Measurements from ENCODE around the gene BCORL1. TPM values are rescaled to one million over a fixed set of nuclear protein-coding genes. Genes with fewer than 3 reads are reported as not detected.

Gene BCORL1
- total RNA-seq, 1 donor from 2014 or later: 34.0 TPM

DNA sequence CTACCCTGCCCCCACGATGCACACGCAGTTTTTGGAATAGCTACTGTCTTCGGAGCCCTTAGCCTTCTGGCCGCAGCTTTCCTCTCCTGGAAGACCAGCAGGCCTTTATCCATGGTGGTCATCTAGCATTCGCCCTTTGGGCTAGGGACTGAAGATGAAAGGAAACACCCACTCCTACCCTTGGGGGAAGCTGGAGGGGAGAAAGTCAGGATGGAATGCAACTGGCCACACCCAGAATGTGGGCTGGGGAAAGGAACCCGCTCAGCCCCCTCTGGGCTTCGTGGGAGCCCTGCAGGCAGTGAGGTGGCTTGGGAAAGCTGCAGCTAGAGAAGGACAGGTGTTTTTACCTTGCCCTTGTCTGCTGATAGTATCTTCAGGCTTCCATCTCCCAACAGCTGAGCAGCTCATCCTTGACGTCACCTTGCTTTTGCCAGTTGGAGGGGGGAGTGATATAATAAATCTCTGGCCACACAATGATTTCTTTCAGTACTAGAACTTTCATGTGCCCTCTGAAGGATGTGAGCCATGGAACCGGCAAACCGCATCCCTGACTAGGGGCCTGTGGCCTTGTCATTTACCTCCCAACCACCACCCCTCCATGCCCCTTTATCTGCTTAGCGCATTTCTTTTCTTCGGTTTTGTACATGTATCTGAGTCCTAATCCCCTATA, 68.9 kb downstream of the BCORL1 start:
- H3K27ac Mint-ChIP-seq (ENCODE audit: unreplicated experiment): no peak overlapping the region
- peaks cover 6% of the 10 kb centered on the region for H3K27me3 Mint-ChIP-seq (ENCODE audit: unreplicated experiment)
- TF ChIP-seq, protein P1, sequence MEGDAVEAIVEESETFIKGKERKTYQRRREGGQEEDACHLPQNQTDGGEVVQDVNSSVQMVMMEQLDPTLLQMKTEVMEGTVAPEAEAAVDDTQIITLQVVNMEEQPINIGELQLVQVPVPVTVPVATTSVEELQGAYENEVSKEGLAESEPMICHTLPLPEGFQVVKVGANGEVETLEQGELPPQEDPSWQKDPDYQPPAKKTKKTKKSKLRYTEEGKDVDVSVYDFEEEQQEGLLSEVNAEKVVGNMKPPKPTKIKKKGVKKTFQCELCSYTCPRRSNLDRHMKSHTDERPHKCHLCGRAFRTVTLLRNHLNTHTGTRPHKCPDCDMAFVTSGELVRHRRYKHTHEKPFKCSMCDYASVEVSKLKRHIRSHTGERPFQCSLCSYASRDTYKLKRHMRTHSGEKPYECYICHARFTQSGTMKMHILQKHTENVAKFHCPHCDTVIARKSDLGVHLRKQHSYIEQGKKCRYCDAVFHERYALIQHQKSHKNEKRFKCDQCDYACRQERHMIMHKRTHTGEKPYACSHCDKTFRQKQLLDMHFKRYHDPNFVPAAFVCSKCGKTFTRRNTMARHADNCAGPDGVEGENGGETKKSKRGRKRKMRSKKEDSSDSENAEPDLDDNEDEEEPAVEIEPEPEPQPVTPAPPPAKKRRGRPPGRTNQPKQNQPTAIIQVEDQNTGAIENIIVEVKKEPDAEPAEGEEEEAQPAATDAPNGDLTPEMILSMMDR (IDR thresholded peaks at IDR 0.05; ENCODE audit: unreplicated experiment): no peak
- H3K36me3 Mint-ChIP-seq (ENCODE audit: low read depth, unreplicated experiment): peaks cover 31% of the 10 kb centered on the region
- H3K4me1 Mint-ChIP-seq (ENCODE audit: unreplicated experiment): peaks cover 3% of the 10 kb centered on the region
- no peak overlapping the region for H3K4me3 Mint-ChIP-seq (ENCODE audit: unreplicated experiment)
- no peaks in the 10 kb centered on the region for H3K9me3 Mint-ChIP-seq (ENCODE audit: unreplicated experiment)
- DNase-seq (ENCODE audit: low spot score): no peak

DNA sequence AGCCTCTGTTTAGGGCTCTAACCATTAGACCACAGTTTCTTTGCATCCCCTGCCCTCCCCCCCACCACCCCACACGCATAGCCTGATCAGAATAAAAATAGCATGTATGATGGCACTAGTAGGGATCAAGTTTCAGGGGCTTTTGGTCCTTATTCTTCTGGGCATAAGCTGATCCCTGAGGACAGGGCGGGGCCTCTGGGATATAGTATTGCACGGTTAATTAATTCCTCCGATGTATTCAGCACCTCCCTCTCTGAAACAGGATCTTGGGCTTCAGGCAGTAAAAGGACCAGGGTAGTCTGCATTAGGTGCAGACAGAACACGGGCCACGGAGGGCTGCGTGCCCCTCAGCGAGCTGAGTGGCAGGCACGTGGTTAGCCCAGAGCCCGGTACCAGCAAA, 70.8 kb downstream of the BCORL1 start:
- no peak for DNase-seq (ENCODE audit: low spot score)
- Mint-ChIP-seq H3K4me1 (ENCODE audit: unreplicated experiment) (peaks cover 7% of the 10 kb centered on the region), H3K27ac (ENCODE audit: unreplicated experiment) (no peak overlapping the region), H3K9me3 (ENCODE audit: unreplicated experiment) (no peaks in the 10 kb centered on the region), H3K36me3 (ENCODE audit: low read depth, unreplicated experiment) (peaks cover 19% of the 10 kb centered on the region), H3K4me3 (ENCODE audit: unreplicated experiment) (no peak overlapping the region), H3K27me3 (ENCODE audit: unreplicated experiment) (peaks cover 6% of the 10 kb centered on the region)
- TF ChIP-seq, protein P1 (IDR thresholded peaks at IDR 0.05; ENCODE audit: unreplicated experiment): no peak

DNA sequence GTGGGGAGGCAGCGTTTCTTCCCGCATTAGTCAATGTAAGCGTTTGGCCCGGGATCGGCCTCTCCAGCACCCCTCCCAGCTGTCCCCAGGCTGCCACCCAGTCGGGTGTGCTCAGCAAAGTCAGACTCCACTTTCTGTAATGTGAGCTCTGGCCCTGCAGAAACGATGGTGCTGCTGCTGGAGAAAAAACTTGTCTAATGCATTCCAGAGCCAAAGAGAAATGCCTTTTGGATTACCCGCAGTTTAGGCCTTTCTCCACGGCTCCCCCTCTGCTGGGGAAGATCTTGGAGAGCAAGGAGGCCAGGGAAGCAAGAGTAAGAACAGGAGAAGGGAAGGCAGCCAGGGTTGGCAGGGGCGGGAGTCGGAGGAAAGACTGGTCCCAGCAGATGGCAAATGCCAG, 72.7 kb downstream of the BCORL1 start:
- peaks cover 10% of the 10 kb centered on the region for H3K4me1 Mint-ChIP-seq (ENCODE audit: unreplicated experiment)

DNA sequence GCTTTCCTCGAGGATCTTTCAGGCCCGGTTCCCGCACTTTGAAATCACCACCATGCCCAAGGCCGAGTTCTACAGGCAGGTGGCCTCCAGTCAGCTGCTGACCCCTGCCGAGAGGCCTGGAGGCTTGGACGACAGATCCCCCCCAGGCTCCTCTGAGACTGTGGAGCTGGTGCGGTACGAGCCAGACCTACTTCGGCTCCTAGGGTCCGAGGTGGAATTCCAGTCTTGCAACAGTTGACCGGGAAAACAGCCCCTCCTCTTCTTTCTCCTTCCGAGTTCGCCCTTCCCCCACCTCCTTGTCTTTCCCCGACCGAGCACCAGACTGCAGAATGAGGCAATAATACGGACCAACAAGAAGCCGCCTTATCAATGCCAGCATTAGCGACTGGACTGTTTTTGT, 73.5 kb downstream of the BCORL1 start:
- Mint-ChIP-seq H3K36me3 (ENCODE audit: low read depth, unreplicated experiment) (peaks cover 14% of the 10 kb centered on the region), H3K27me3 (ENCODE audit: unreplicated experiment) (peaks cover 6% of the 10 kb centered on the region), H3K27ac (ENCODE audit: unreplicated experiment) (no peak overlapping the region), H3K4me3 (ENCODE audit: unreplicated experiment) (peak overlapping the region; percentile 56), H3K9me3 (ENCODE audit: unreplicated experiment) (no peaks in the 10 kb centered on the region), H3K4me1 (ENCODE audit: unreplicated experiment) (peaks cover 10% of the 10 kb centered on the region)
- TF ChIP-seq, protein P1 (IDR thresholded peaks at IDR 0.05; ENCODE audit: unreplicated experiment): no peak
- no peak for DNase-seq (ENCODE audit: low spot score)

More for the DNA sequence above, 72.7 kb downstream of the BCORL1 start:
- TF ChIP-seq, protein P1 (IDR thresholded peaks at IDR 0.05; ENCODE audit: unreplicated experiment): no peak
- DNase-seq (ENCODE audit: low spot score): no peak
- Mint-ChIP-seq H3K9me3 (ENCODE audit: unreplicated experiment) (no peaks in the 10 kb centered on the region), H3K4me3 (ENCODE audit: unreplicated experiment) (no peak overlapping the region), H3K27me3 (ENCODE audit: unreplicated experiment) (peaks cover 6% of the 10 kb centered on the region), H3K27ac (ENCODE audit: unreplicated experiment) (no peak overlapping the region), H3K36me3 (ENCODE audit: low read depth, unreplicated experiment) (peaks cover 14% of the 10 kb centered on the region)

DNA sequence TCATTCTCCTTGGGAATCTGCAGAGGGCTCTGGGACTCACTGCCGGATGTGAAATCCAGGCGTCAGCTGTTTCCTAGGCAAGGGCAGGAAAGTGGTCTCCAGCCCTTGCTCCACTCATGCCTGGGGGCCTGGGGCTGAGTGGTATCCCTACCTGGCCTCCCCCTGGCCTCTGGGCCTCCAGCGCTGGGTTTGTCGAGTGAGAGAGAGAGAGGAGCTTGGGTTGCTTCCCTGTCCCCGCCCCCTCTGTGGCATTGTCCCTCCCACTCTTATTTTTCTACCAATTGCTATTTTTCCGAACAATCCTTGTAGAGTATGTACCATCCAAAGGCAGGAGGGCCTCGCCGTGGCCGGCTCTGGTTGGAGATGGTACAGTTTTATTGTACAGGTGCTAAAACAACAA, 74.8 kb downstream of the BCORL1 start:
- TF ChIP-seq, protein P1 (IDR thresholded peaks at IDR 0.05; ENCODE audit: unreplicated experiment): no peak
- H3K27me3 Mint-ChIP-seq (ENCODE audit: unreplicated experiment): peaks cover 6% of the 10 kb centered on the region
- H3K27ac Mint-ChIP-seq (ENCODE audit: unreplicated experiment): no peak overlapping the region
- H3K4me3 Mint-ChIP-seq (ENCODE audit: unreplicated experiment): no peak overlapping the region
- H3K4me1 Mint-ChIP-seq (ENCODE audit: unreplicated experiment): peaks cover 10% of the 10 kb centered on the region
- DNase-seq (ENCODE audit: low spot score): peak; percentile 7
- no peaks in the 10 kb centered on the region for H3K9me3 Mint-ChIP-seq (ENCODE audit: unreplicated experiment)
- H3K36me3 Mint-ChIP-seq (ENCODE audit: low read depth, unreplicated experiment): peaks cover 10% of the 10 kb centered on the region

Measured in endothelial cell (in vitro differentiated cells).